Measurements from ENCODE around the gene KDM4B. TPM values are rescaled to one million over a fixed set of nuclear protein-coding genes. Genes with fewer than 3 reads are reported as not detected.

KDM4B gene
- total and polyA plus RNA-seq, 3 experiments from 2014 or later: 14.6 to 16.0 (median 14.6) TPM

DNA sequence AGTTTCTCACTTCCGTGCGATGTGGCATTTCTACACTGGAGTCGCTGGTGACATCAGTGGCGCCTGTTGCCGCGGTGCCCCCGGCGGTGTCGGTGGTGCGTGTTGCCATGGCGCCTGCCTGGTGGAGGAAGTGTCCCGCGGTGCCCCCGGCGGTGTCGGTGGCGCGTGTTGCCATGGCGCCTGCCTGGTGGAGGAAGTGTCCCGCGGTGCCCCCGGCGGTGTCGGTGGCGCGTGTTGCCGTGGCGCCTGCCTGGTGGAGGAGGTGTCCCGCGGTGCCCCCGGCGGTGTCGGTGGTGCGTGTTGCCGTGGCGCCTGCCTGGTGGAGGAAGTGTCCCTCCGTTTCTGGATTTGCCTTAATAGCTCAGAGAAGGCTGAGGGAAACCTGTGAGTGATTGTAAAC lies 127.6 kb downstream of the KDM4B start:
- Mint-ChIP-seq H3K27me3 (no peaks in the 10 kb centered on the region), H3K36me3 (peaks cover 18 to 44% (median 36%) of the 10 kb centered on the region in 3 donors), H3K27ac (no peak overlapping the region), H3K4me1 (peaks cover 0 to 4% (median 0%) of the 10 kb centered on the region in 3 donors), H3K9me3 (peaks cover 2 to 30% (median 19%) of the 10 kb centered on the region in 5 donors), H3K4me3 (no peak overlapping the region)
- H3K27ac ChIP-seq (ENCODE audit: low read depth, low read length): no peak overlapping the region
- no peak overlapping the region for H3K4me3 ChIP-seq (ENCODE audit: low read length)
- H3K9me3 ChIP-seq (ENCODE audit: low read length): peaks cover 14% of the 10 kb centered on the region
- DNase-seq: no peak
- no peaks in the 10 kb centered on the region for H3K4me1 ChIP-seq (ENCODE audit: insufficient read depth, low read length)
- ChIA-PET CTCF (interaction anchor here (1.3 kb wide), 1 partner anchor 42 kb away, joined by 3 read pairs; no protein-coding TSS in a partner anchor), POLR2A (no interaction called here)
- H3K27me3 ChIP-seq (ENCODE audit: insufficient read depth, low read length, poor library complexity, severe bottlenecking): no peaks in the 10 kb centered on the region
- no peaks in the 10 kb centered on the region for H3K36me3 ChIP-seq (ENCODE audit: insufficient read depth, low read length)

DNA sequence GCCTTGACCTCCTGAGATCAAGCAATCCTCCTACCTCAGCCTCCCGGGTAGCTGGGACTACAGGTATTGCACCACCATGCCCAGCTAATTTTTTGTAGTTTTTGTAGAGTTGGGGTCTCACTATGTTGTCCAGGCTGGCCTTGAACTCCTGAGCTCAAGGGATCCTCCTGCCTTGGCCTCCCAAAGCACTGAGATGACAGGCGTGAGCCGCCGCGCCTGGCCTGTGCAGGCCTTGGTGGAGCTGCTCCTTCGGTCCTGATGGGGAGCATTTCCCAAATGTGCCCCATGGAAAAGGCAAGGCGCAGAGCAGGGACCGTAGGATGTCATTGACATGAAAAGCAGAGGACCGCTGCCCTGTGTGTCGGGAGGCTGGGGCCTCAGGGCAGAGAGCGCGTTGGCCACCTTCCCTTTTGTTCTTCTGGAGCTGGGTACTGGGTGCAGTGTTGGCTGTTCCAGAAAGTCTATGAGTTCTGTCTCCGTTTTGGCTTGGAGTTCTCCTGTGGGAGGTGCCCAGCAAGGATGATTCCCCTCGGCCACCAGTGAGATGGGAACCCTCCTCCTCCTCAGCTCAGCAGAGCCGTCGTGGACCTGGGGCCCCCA lies 128.5 kb downstream of the KDM4B start:
- peak overlapping the region in 1 of 8 donors; percentile 54 for H3K27ac Mint-ChIP-seq
- peaks cover 14% of the 10 kb centered on the region for H3K9me3 ChIP-seq (ENCODE audit: low read length)
- H3K4me3 Mint-ChIP-seq: no peak overlapping the region
- no peak overlapping the region for H3K27ac ChIP-seq (ENCODE audit: low read depth, low read length)
- H3K4me1 ChIP-seq (ENCODE audit: insufficient read depth, low read length): no peaks in the 10 kb centered on the region
- peaks cover 2 to 30% (median 19%) of the 10 kb centered on the region in 5 donors for H3K9me3 Mint-ChIP-seq
- H3K27me3 ChIP-seq (ENCODE audit: insufficient read depth, low read length, poor library complexity, severe bottlenecking): no peaks in the 10 kb centered on the region
- H3K4me3 ChIP-seq (ENCODE audit: low read length): no peak overlapping the region
- H3K36me3 Mint-ChIP-seq: peaks cover 18 to 40% (median 36%) of the 10 kb centered on the region in 3 donors
- ChIA-PET POLR2A (no interaction called here), CTCF (interaction anchor here (0.8 to 1.3 kb wide), 2 partner anchors 41 to 49 kb away, joined by 3 read pairs; no protein-coding TSS in a partner anchor)
- peaks cover 0 to 4% (median 0%) of the 10 kb centered on the region in 3 donors for H3K4me1 Mint-ChIP-seq
- H3K36me3 ChIP-seq (ENCODE audit: insufficient read depth, low read length): no peaks in the 10 kb centered on the region
- H3K27me3 Mint-ChIP-seq: no peaks in the 10 kb centered on the region
- DNase-seq: no peak

DNA sequence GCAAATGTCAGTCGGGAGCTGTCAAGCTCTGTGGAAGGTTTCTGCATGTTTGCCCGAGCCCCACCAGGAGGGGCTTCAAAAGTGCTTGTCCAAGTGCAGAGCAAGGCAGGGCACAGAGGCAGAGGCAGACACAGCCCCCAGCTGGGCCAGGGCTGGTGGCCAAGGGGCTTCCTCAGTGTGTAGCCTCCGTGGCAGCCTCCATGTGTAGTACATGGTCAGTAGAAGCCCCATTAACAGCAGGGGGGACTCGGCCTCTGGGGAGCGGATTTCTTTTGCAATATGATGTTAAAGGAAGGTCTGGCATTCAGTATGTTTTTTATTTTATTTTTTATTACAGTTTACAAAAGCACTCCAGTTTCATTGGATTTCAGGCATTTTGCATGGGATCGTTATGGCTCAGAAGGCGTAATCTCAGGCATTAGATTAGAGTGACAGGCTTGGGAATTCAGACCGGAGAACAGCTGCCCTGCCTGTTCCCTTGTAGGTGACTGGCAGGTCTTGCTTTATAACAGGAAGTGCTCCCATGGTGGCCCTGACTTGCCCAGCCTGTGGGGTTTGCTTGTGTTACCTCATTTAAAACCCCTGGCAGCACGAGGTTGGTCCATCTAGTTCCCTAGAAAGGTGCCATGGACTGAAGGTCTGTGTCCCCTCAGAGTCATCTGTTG lies 129.2 kb downstream of the KDM4B start:
- no peak for DNase-seq
- peaks cover 0 to 4% (median 0%) of the 10 kb centered on the region in 3 donors for H3K4me1 Mint-ChIP-seq
- peaks cover 18 to 41% (median 36%) of the 10 kb centered on the region in 3 donors for H3K36me3 Mint-ChIP-seq
- no peaks in the 10 kb centered on the region for H3K27me3 Mint-ChIP-seq
- H3K4me3 ChIP-seq (ENCODE audit: low read length): no peak overlapping the region
- H3K9me3 Mint-ChIP-seq: peaks cover 2 to 30% (median 19%) of the 10 kb centered on the region in 5 donors
- peak overlapping the region in 1 of 8 donors; percentile 54 for H3K27ac Mint-ChIP-seq
- CTCF ChIA-PET: interaction anchor here (0.8 to 1.3 kb wide), 2 partner anchors 41 to 50 kb away, joined by 3 read pairs; no protein-coding TSS in a partner anchor
- H3K9me3 ChIP-seq (ENCODE audit: low read length): peaks cover 14% of the 10 kb centered on the region
- H3K4me3 Mint-ChIP-seq: no peak overlapping the region
- H3K36me3 ChIP-seq (ENCODE audit: insufficient read depth, low read length): no peaks in the 10 kb centered on the region
- POLR2A ChIA-PET: no interaction called here
- no peaks in the 10 kb centered on the region for H3K4me1 ChIP-seq (ENCODE audit: insufficient read depth, low read length)
- no peaks in the 10 kb centered on the region for H3K27me3 ChIP-seq (ENCODE audit: insufficient read depth, low read length, poor library complexity, severe bottlenecking)
- no peak overlapping the region for H3K27ac ChIP-seq (ENCODE audit: low read depth, low read length)

DNA sequence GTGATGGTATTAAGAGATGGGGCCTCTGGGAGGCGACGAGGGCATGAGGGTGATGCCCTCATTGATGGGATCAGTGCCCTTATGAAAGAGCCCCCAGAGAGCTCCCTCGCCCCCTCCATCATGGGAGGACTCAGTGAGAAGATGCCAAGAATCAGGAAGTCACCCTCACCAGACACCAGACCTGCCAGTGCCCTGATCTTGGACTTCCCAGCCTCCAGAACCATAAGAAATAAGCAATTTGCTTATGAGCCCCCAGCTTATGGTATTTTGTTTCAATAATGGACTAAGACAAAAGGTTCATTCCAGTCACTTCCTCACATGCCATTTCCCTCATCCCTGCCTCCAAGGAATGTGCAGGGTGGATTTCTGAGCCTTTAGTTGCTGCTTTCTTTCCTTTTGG lies 129.7 kb downstream of the KDM4B start:
- CTCF ChIA-PET: no interaction called here

DNA sequence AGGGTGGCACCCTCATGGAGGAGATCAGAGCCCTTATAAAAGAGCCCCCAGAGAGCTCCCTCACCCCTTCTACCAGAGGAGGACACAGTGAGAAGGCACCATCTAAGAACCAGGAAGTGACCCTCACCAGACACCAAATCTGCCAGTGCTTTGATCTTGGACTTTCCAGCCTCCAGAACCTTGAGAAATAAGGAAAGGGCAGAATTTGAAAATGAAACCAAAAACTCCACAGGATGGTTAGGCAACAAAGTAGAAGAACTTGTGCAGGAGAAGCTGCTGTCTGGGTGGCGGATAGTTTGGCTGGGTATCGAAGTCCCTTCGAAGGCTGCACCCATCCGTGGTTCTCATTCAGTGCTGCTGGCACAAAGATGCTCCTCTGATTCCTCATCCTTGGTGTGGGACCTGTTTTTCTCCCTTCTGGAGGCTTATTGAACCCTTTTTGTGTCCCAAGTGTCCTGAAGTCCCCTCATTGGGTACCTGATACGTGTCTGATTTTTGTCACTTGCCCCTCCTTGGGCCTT lies 130.8 kb downstream of the KDM4B start:
- H3K27ac Mint-ChIP-seq: peak overlapping the region in 1 of 8 donors; percentile 81
- no peaks in the 10 kb centered on the region for H3K4me1 ChIP-seq (ENCODE audit: insufficient read depth, low read length)
- H3K9me3 ChIP-seq (ENCODE audit: low read length): peaks cover 14% of the 10 kb centered on the region
- H3K36me3 Mint-ChIP-seq: peaks cover 18 to 43% (median 36%) of the 10 kb centered on the region in 3 donors
- H3K9me3 Mint-ChIP-seq: peaks cover 2 to 30% (median 19%) of the 10 kb centered on the region in 5 donors
- no peaks in the 10 kb centered on the region for H3K27me3 ChIP-seq (ENCODE audit: insufficient read depth, low read length, poor library complexity, severe bottlenecking)
- H3K4me3 Mint-ChIP-seq: no peak overlapping the region
- H3K36me3 ChIP-seq (ENCODE audit: insufficient read depth, low read length): no peaks in the 10 kb centered on the region
- DNase-seq: no peak
- ChIA-PET CTCF (no interaction called here), POLR2A (no interaction called here)
- no peak overlapping the region for H3K4me3 ChIP-seq (ENCODE audit: low read length)
- peaks cover 0 to 4% (median 0%) of the 10 kb centered on the region in 3 donors for H3K4me1 Mint-ChIP-seq
- no peak overlapping the region for H3K27ac ChIP-seq (ENCODE audit: low read depth, low read length)
- no peaks in the 10 kb centered on the region for H3K27me3 Mint-ChIP-seq

More for the DNA sequence above, 129.7 kb downstream of the KDM4B start:
- Mint-ChIP-seq H3K4me3 (no peak overlapping the region), H3K9me3 (peaks cover 2 to 30% (median 19%) of the 10 kb centered on the region in 5 donors), H3K27ac (no peak overlapping the region), H3K27me3 (no peaks in the 10 kb centered on the region), H3K4me1 (peaks cover 0 to 4% (median 0%) of the 10 kb centered on the region in 3 donors), H3K36me3 (peaks cover 18 to 43% (median 36%) of the 10 kb centered on the region in 3 donors)
- H3K9me3 ChIP-seq (ENCODE audit: low read length): peaks cover 14% of the 10 kb centered on the region
- DNase-seq: no peak
- POLR2A ChIA-PET: no interaction called here
- H3K27ac ChIP-seq (ENCODE audit: low read depth, low read length): no peak overlapping the region
- no peak overlapping the region for H3K4me3 ChIP-seq (ENCODE audit: low read length)
- no peaks in the 10 kb centered on the region for H3K4me1 ChIP-seq (ENCODE audit: insufficient read depth, low read length)
- no peaks in the 10 kb centered on the region for H3K36me3 ChIP-seq (ENCODE audit: insufficient read depth, low read length)
- H3K27me3 ChIP-seq (ENCODE audit: insufficient read depth, low read length, poor library complexity, severe bottlenecking): no peaks in the 10 kb centered on the region

DNA sequence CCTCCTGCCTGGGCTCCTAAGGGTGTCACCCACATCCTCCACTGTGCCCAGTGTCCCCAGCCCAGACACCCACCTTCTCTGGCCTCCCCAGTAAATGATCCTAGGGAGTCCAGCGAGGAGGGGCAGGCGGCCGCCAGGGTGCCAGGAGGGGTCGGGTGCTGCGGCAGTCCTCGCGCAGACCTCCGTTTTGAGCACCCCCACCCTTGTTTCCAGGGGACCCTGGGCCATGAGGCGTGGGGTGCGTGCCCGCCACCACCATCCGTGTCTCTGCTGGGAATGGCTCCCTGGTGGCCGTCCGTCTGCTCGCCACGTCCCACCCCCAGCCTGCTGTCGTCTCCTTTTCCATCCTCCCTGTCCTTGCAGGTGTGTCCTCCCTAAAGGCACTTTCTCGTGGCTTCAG lies 133.0 kb downstream of the KDM4B start:
- H3K27me3 ChIP-seq (ENCODE audit: insufficient read depth, low read length, poor library complexity, severe bottlenecking): no peaks in the 10 kb centered on the region
- POLR2A ChIA-PET: no interaction called here
- peaks cover 0 to 28% (median 19%) of the 10 kb centered on the region in 5 donors for H3K9me3 Mint-ChIP-seq
- H3K4me1 Mint-ChIP-seq: peaks cover 0 to 4% (median 0%) of the 10 kb centered on the region in 3 donors
- H3K36me3 ChIP-seq (ENCODE audit: insufficient read depth, low read length): no peaks in the 10 kb centered on the region
- H3K36me3 Mint-ChIP-seq: peaks cover 21 to 47% (median 35%) of the 10 kb centered on the region in 3 donors
- H3K4me3 ChIP-seq (ENCODE audit: low read length): no peak overlapping the region
- H3K4me1 ChIP-seq (ENCODE audit: insufficient read depth, low read length): no peaks in the 10 kb centered on the region
- no peak overlapping the region for H3K4me3 Mint-ChIP-seq
- no peak overlapping the region for H3K27ac ChIP-seq (ENCODE audit: low read depth, low read length)
- H3K9me3 ChIP-seq (ENCODE audit: low read length): peaks cover 14% of the 10 kb centered on the region
- CTCF ChIA-PET: no interaction called here
- no peaks in the 10 kb centered on the region for H3K27me3 Mint-ChIP-seq
- no peak for DNase-seq
- H3K27ac Mint-ChIP-seq: no peak overlapping the region

DNA sequence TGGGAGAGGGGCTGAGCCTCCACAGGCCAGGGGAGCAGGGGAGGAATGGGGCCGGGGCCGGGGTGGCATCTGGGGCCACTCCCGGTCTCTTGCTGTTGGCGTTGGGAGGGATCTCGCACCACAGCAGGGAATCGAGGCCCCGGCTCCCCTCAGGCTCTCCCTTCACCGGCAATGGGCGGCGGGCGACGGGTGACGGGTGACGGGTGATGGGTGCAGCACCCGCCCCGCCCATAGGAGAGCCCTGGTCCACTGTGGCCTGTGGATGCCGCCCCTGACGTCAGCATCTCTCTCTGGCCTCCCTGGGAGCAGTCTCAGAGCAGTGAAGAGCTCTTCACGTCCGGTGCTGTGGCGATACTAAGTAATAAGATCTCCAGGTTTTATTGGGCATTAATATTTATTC lies 133.6 kb downstream of the KDM4B start:
- no peak for DNase-seq
- no peaks in the 10 kb centered on the region for H3K27me3 ChIP-seq (ENCODE audit: insufficient read depth, low read length, poor library complexity, severe bottlenecking)
- H3K4me1 ChIP-seq (ENCODE audit: insufficient read depth, low read length): no peaks in the 10 kb centered on the region
- H3K4me3 ChIP-seq (ENCODE audit: low read length): no peak overlapping the region
- peaks cover 0 to 24% (median 16%) of the 10 kb centered on the region in 5 donors for H3K9me3 Mint-ChIP-seq
- CTCF ChIA-PET: no interaction called here
- POLR2A ChIA-PET: no interaction called here
- peaks cover 21 to 45% (median 28%) of the 10 kb centered on the region in 3 donors for H3K36me3 Mint-ChIP-seq
- H3K36me3 ChIP-seq (ENCODE audit: insufficient read depth, low read length): no peaks in the 10 kb centered on the region
- H3K27ac ChIP-seq (ENCODE audit: low read depth, low read length): no peak overlapping the region
- no peaks in the 10 kb centered on the region for H3K27me3 Mint-ChIP-seq
- no peak overlapping the region for H3K4me3 Mint-ChIP-seq
- H3K9me3 ChIP-seq (ENCODE audit: low read length): peaks cover 14% of the 10 kb centered on the region
- no peak overlapping the region for H3K27ac Mint-ChIP-seq
- H3K4me1 Mint-ChIP-seq: peaks cover 0 to 4% (median 0%) of the 10 kb centered on the region in 3 donors
